Measurements from ENCODE around the gene UTF1. TPM values are rescaled to one million over a fixed set of nuclear protein-coding genes. Genes with fewer than 3 reads are reported as not detected.

The UTF1 gene
- total RNA-seq, 8 experiments from 2014 or later, result 0.18 to 0.38 (median 0.24) TPM; not detected in 5

GRCh38 chr10:133279326-133280226 lies 49.6 kb downstream of the UTF1 start:
- H3K27ac ChIP-seq, result peak overlapping the region in 1 of 2 donors; percentile 78
- H3K4me3 ChIP-seq, result no peak overlapping the region
- in situ Hi-C loops (cut with MboI; ENCODE audit: low pct_unique_long_range_greater_than_20kb in 2 of 9, low sequenced_read_pairs in 9 of 9, unreplicated experiment in 9 of 9), result loop anchor here in 1 of 9 experiments (25.0 kb wide), 1 partner anchor 342 kb away; the partner anchor contains the start of gene CFAP46
- WGBS, 10 experiments, result 84 to 95% (median 91%) methylated on average over 4 to 15 of the region's 24 CpGs; no CpG with 5 or more reads in 3 of the 10 experiments
- no peak for ATAC-seq (replicated peaks in 6 of 8)
- H3K4me1 ChIP-seq (replicated peaks in 1 of 2), result peaks cover 21 to 54% of the 10 kb centered on the region in 2 donors

- in situ Hi-C loops (cut with MboI; ENCODE audit: low pct_unique_long_range_greater_than_20kb in 2 of 9, low sequenced_read_pairs in 9 of 9, unreplicated experiment in 9 of 9), result loop anchor here in 1 of 9 experiments (25.0 kb wide), 1 partner anchor 343 kb away; the partner anchor contains the start of gene CFAP46
- Histone ChIP-seq H3K27ac (no peak overlapping the region), H3K4me3 (no peak overlapping the region), H3K4me1 (replicated peaks in 1 of 2) (peaks cover 18 to 44% of the 10 kb centered on the region in 2 donors)
- ATAC-seq (replicated peaks in 6 of 8), result no peak
- WGBS, 10 experiments, result 100% methylated on average over 1 of the region's 10 CpGs; no CpG with 5 or more reads in 8 of the 10 experiments
Observed at GRCh38 chr10:133280391-133281059, 50.5 kb downstream of the UTF1 start.

- Histone ChIP-seq H3K4me1 (replicated peaks in 1 of 2) (peaks cover 18 to 38% of the 10 kb centered on the region in 2 donors), H3K4me3 (no peak overlapping the region), H3K27ac (no peak overlapping the region)
- ATAC-seq (replicated peaks in 6 of 8), result no peak
- WGBS, 10 experiments, result 91 to 100% methylated on average over 3 to 11 of the region's 15 CpGs; no CpG with 5 or more reads in 8 of the 10 experiments
- in situ Hi-C loops (cut with MboI; ENCODE audit: low pct_unique_long_range_greater_than_20kb in 2 of 9, low sequenced_read_pairs in 9 of 9, unreplicated experiment in 9 of 9), result loop anchor here in 1 of 9 experiments (25.0 kb wide), 1 partner anchor 344 kb away; the partner anchor contains the start of gene CFAP46
Observed at GRCh38 chr10:133281084-133281483, 51.1 kb downstream of the UTF1 start.

Other genes starting within 250 kb of the UTF1 start
- 1 to 10 TPM in 5 of 8 experiments, under 1 TPM in 3; 0.09 to 6.3 (median 1.9) TPM for gene ADGRA1, start 142.3 kb upstream of the UTF1 start, total RNA-seq
- 10 to 100 TPM in 1 of 8 experiments, 1 to 10 TPM in 4, under 1 TPM in 3; 0.15 to 14.6 (median 4.2) TPM for gene KNDC1, start 70.0 kb upstream of the UTF1 start, total RNA-seq
- gene VENTX, start 7.6 kb downstream of the UTF1 start, total RNA-seq, result under 1 TPM in 4 of 8 experiments, not detected in 4; 0.10 to 0.62 (median 0.20) TPM
- gene ADAM8, start 46.7 kb downstream of the UTF1 start, total RNA-seq, result 1 to 10 TPM in 5 of 8 experiments, under 1 TPM in 3; 0.66 to 2.2 (median 1.2) TPM
- 10 to 100 TPM; 28.4 to 50.5 (median 37.4) TPM for gene TUBGCP2, start 78.7 kb downstream of the UTF1 start, total RNA-seq
- 10 to 100 TPM; 10.5 to 43.7 (median 23.3) TPM for gene ZNF511, start 78.7 kb downstream of the UTF1 start, total RNA-seq
- 10 to 100 TPM in 3 of 8 experiments, 1 to 10 TPM in 3, under 1 TPM in 2; 0.31 to 14.9 (median 6.6) TPM for gene CALY, start 106.7 kb downstream of the UTF1 start, total RNA-seq
- gene PRAP1, start 117.2 kb downstream of the UTF1 start, total RNA-seq, result under 1 TPM in 2 of 8 experiments, not detected in 6; 0.22 to 0.41 TPM
- 10 to 100 TPM in 5 of 8 experiments, 1 to 10 TPM in 3; 3.3 to 50.5 (median 14.4) TPM for gene FUOM, start 127.8 kb downstream of the UTF1 start, total RNA-seq
- gene ECHS1, start 143.1 kb downstream of the UTF1 start, total RNA-seq, result 100 to 1,000 TPM in 2 of 8 experiments, 10 to 100 TPM in 6; 48.7 to 117 (median 85.1) TPM
- 1 to 10 TPM; 1.1 to 5.1 (median 2.2) TPM for gene PAOX, start 149.0 kb downstream of the UTF1 start, total RNA-seq
- gene MTG1, start 163.9 kb downstream of the UTF1 start, total RNA-seq, result 10 to 100 TPM; 11.9 to 68.6 (median 27.9) TPM
- 1 to 10 TPM; 2.2 to 8.8 (median 3.4) TPM for gene SPRN, start 194.4 kb downstream of the UTF1 start, total RNA-seq
- 1 to 10 TPM in 5 of 8 experiments, under 1 TPM in 3; 0.43 to 6.3 (median 1.2) TPM for gene SCART1, start 223.7 kb downstream of the UTF1 start, total RNA-seq

Data from motor neuron (in vitro differentiated cells).